GM23338 (cell line): Measurements from ENCODE around the gene ABCA4. TPM values are rescaled to one million over a fixed set of nuclear protein-coding genes. Genes with fewer than 3 reads are reported as not detected.

Source experiments
- ATAC-seq: fragments of 200-7000 bp; cut with Tn5 transposase; 3 replicates; pipeline ENCODE4 v1.9.1; 2020
- DNase-seq: peaks from one replicate; pipeline ENCODE4 v3.0.0-alpha.2; 2015; ENCODE audit warnings: low spot score
- H2AFZ ChIP-seq: fragments of 200-600 bp; sonication (generic); 2 replicates; pipeline ENCODE4 v1.8.0; 2016; ENCODE audit warnings: antibody characterized with exemption, mild to moderate bottlenecking, moderate library complexity
- H3F3A ChIP-seq: fragments of 200-600 bp; sonication (generic); replicated peaks from 2 replicates; pipeline ENCODE4 v1.8.0; 2017; ENCODE audit warnings: antibody characterized with exemption, mixed run types, low read depth
- H3K27ac ChIP-seq: fragments of 200-600 bp; sonication (generic); 2 replicates; pipeline ENCODE4 v1.6.1; 2016; ENCODE audit warnings: low read depth
- H3K27me3 ChIP-seq: fragments of 200-600 bp; sonication (generic); 2 replicates; pipeline ENCODE4 v1.8.0; 2016; ENCODE audit warnings: mild to moderate bottlenecking, mixed run types, moderate library complexity; ENCODE audit not compliant: insufficient read depth
- H3K36me3 ChIP-seq: fragments of 200-600 bp; sonication (generic); 2 replicates; pipeline ENCODE4 v1.8.0; 2016; ENCODE audit warnings: mild to moderate bottlenecking; ENCODE audit not compliant: insufficient read depth
- H3K4me1 ChIP-seq: fragments of 200-600 bp; sonication (generic); 2 replicates; pipeline ENCODE4 v1.8.0; 2016; ENCODE audit warnings: mild to moderate bottlenecking, moderate library complexity; ENCODE audit not compliant: insufficient read depth
- H3K4me2 ChIP-seq: fragments of 200-600 bp; sonication (generic); 2 replicates; pipeline ENCODE4 v1.7.1; 2017; ENCODE audit warnings: mixed run types
- H3K4me3 ChIP-seq: fragments of 200-600 bp; sonication (generic); 2 replicates; pipeline ENCODE4 v1.6.1; 2016; ENCODE audit warnings: mixed run types
- H3K79me2 ChIP-seq: fragments of 200-600 bp; sonication (generic); replicated peaks from 2 replicates; pipeline ENCODE4 v1.8.0; 2017; ENCODE audit warnings: mild to moderate bottlenecking; ENCODE audit not compliant: insufficient read depth
- H3K9me2 ChIP-seq: fragments of 200-600 bp; sonication (generic); 2 replicates; pipeline ENCODE4 v1.8.0; 2017; ENCODE audit not compliant: insufficient read depth
- H4K20me1 ChIP-seq: fragments of 200-600 bp; sonication (generic); replicated peaks from 2 replicates; pipeline ENCODE4 v1.8.0; 2017; ENCODE audit warnings: mild to moderate bottlenecking; ENCODE audit not compliant: insufficient read depth
- H3K27ac Mint-ChIP-seq: 2 replicates; pipeline ENCODE4 v1.8.0; 2020; ENCODE audit warnings: inconsistent platforms, mild to moderate bottlenecking, moderate library complexity, mixed read lengths
- H3K27me3 Mint-ChIP-seq: 3 replicates; pipeline ENCODE4 v1.8.0; 2022; ENCODE audit warnings: low read depth, mild to moderate bottlenecking, moderate library complexity, mixed read lengths, inconsistent platforms; ENCODE audit not compliant: insufficient read depth, poor library complexity
- H3K36me3 Mint-ChIP-seq: 3 replicates; pipeline ENCODE4 v1.8.0; 2021; ENCODE audit warnings: low read depth, mild to moderate bottlenecking, inconsistent platforms, moderate library complexity, mixed read lengths
- H3K4me1 Mint-ChIP-seq: 3 replicates; pipeline ENCODE4 v1.8.0; 2020; ENCODE audit warnings: mild to moderate bottlenecking, inconsistent platforms, mixed read lengths
- H3K4me3 Mint-ChIP-seq: 3 replicates; pipeline ENCODE4 v1.8.0; 2021; ENCODE audit warnings: moderate library complexity, mild to moderate bottlenecking, inconsistent platforms, mixed read lengths
- H3K9me3 Mint-ChIP-seq: 3 replicates; pipeline ENCODE4 v1.8.0; 2020; ENCODE audit warnings: moderate library complexity, mild to moderate bottlenecking, inconsistent platforms, mixed read lengths
- CREB1 ChIP-seq: fragments of 250-450 bp; sonication (Bioruptor Pico); IDR thresholded peaks from 2 replicates; pipeline ENCODE4 v1.5.0; 2020; ENCODE audit warnings: low read depth, mild to moderate bottlenecking, moderate library complexity
- EZH2 ChIP-seq: fragments of 200-600 bp; sonication (generic); IDR thresholded peaks from one replicate; pipeline ENCODE4 v1.8.0; 2017; ENCODE audit warnings: antibody characterized with exemption, mild to moderate bottlenecking, low read depth; ENCODE audit not compliant: unreplicated experiment
- EZH2phosphoT487 ChIP-seq: fragments of 200-600 bp; sonication (generic); IDR thresholded peaks from one replicate; pipeline ENCODE4 v1.8.1; 2018; ENCODE audit warnings: antibody characterized with exemption; ENCODE audit not compliant: unreplicated experiment
- NANOG ChIP-seq: IDR thresholded peaks from 2 replicates; pipeline ENCODE4 v1.6.1; 2016; ENCODE audit warnings: antibody characterized with exemption, borderline replicate concordance
- POLR2AphosphoS5 ChIP-seq: IDR thresholded peaks from 2 replicates; pipeline ENCODE4 v1.6.1; 2016; ENCODE audit warnings: antibody characterized with exemption, low read depth
- STAT1 ChIP-seq: IDR thresholded peaks from one replicate; pipeline ENCODE4 v1.6.1; 2016; ENCODE audit warnings: antibody characterized with exemption; ENCODE audit not compliant: unreplicated experiment
- ZNF114 ChIP-seq: fragments of 250-450 bp; sonication (Bioruptor Pico); IDR thresholded peaks from 2 replicates; pipeline ENCODE4 v1.5.0; 2020; ENCODE audit warnings: mild to moderate bottlenecking, moderate library complexity
- ZNF331 ChIP-seq: fragments of 250-450 bp; sonication (Bioruptor Pico); IDR thresholded peaks from 2 replicates; pipeline ENCODE4 v1.5.0; 2020; ENCODE audit warnings: low read depth, mild to moderate bottlenecking, moderate library complexity
- ZNF462 ChIP-seq: fragments of 250-450 bp; sonication (Bioruptor Pico); IDR thresholded peaks from 2 replicates; pipeline ENCODE4 v1.5.0; 2020; ENCODE audit warnings: mild to moderate bottlenecking, moderate library complexity
- polyA plus RNA-seq: library from polyadenylated mRNA; unstranded; fragments of >200 nt; fragmentation: Nextera tagmentation; extraction: Ambion mirVana; gene quantifications from 2 replicates; pipeline ENCODE4 v1.2.1, GENCODE V29; 2016
- total RNA-seq: library from RNA; depleted of rRNA; stranded (reverse); fragments of >200 nt; shearing (Covaris generic); gene quantifications from 2 replicates; pipeline ENCODE4 v1.2.3, GENCODE V29; 2014
- TF ChIP-seq, protein P1 (sequence below), 2 experiments: fragments of 200-600 bp in 1 of 2; sonication (generic) in 1 of 2; conservative IDR thresholded peaks; 2 replicates each; pipeline versions ENCODE4 v1.5.1 to v1.6.1; 2016 to 2017; ENCODE audit warnings: antibody characterized with exemption in 2 of 2, low read depth in 2 of 2, mild to moderate bottlenecking in 2 of 2, moderate library complexity in 1 of 2
- TF ChIP-seq, protein P2 (sequence below): IDR thresholded peaks from one replicate; pipeline ENCODE4 v1.6.1; 2018; ENCODE audit warnings: antibody characterized with exemption; ENCODE audit not compliant: unreplicated experiment
- TF ChIP-seq, protein P3 (sequence below): IDR thresholded peaks from 2 replicates; pipeline ENCODE4 v1.6.1; 2016; ENCODE audit warnings: antibody characterized with exemption

Gene ABCA4
- total and polyA plus RNA-seq, 2 experiments from 2014 or later: not detected

DNA sequence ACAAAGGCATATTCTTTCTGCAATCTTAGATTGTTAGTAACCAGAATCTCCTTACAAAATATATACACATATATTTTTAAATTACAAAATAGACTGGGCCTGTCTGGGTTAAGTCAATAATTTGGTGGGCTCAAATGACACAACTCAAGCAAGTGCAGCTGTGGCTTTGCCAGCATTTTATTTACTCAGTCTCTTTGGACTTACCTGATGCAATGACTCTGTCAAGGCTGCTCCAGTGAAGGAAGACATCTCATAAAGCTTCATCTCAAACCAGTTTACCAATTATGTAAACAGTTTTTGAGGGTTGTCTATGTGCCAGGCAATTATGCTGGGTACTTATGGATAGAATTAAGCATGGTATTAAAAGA is 22.8 kb upstream of the ABCA4 start:
- Histone ChIP-seq H3K4me2 (no peak overlapping the region), H3K4me3 (no peak overlapping the region), H3K79me2 (no peaks in the 10 kb centered on the region), H3K27me3 (no peaks in the 10 kb centered on the region), H3K27ac (no peak overlapping the region), H4K20me1 (no peaks in the 10 kb centered on the region), H3K4me1 (peaks cover 2% of the 10 kb centered on the region), H3K36me3 (no peaks in the 10 kb centered on the region), H2AFZ (no peak overlapping the region), H3K9me2 (no peaks in the 10 kb centered on the region), H3F3A (no peaks in the 10 kb centered on the region)
- Mint-ChIP-seq H3K4me1 (peaks cover 15% of the 10 kb centered on the region), H3K4me3 (no peak overlapping the region), H3K27me3 (no peaks in the 10 kb centered on the region), H3K9me3 (no peaks in the 10 kb centered on the region), H3K27ac (no peak overlapping the region), H3K36me3 (no peaks in the 10 kb centered on the region)
- no peak for DNase-seq
- TF ChIP-seq, protein P1, sequence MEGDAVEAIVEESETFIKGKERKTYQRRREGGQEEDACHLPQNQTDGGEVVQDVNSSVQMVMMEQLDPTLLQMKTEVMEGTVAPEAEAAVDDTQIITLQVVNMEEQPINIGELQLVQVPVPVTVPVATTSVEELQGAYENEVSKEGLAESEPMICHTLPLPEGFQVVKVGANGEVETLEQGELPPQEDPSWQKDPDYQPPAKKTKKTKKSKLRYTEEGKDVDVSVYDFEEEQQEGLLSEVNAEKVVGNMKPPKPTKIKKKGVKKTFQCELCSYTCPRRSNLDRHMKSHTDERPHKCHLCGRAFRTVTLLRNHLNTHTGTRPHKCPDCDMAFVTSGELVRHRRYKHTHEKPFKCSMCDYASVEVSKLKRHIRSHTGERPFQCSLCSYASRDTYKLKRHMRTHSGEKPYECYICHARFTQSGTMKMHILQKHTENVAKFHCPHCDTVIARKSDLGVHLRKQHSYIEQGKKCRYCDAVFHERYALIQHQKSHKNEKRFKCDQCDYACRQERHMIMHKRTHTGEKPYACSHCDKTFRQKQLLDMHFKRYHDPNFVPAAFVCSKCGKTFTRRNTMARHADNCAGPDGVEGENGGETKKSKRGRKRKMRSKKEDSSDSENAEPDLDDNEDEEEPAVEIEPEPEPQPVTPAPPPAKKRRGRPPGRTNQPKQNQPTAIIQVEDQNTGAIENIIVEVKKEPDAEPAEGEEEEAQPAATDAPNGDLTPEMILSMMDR (conservative IDR thresholded peaks at IDR 0.05; ENCODE audit: low read depth in 2 of 2): no peak
- TF ChIP-seq EZH2phosphoT487 (no peak), ZNF114 (CRISPR knock-in tag) (no peak), ZNF331 (CRISPR knock-in tag) (no peak), NANOG (no peak), POLR2AphosphoS5 (no peak), CREB1 (no peak), STAT1 (no peak), ZNF462 (CRISPR knock-in tag) (no peak), EZH2 (no peak)
- TF ChIP-seq, protein P2, sequence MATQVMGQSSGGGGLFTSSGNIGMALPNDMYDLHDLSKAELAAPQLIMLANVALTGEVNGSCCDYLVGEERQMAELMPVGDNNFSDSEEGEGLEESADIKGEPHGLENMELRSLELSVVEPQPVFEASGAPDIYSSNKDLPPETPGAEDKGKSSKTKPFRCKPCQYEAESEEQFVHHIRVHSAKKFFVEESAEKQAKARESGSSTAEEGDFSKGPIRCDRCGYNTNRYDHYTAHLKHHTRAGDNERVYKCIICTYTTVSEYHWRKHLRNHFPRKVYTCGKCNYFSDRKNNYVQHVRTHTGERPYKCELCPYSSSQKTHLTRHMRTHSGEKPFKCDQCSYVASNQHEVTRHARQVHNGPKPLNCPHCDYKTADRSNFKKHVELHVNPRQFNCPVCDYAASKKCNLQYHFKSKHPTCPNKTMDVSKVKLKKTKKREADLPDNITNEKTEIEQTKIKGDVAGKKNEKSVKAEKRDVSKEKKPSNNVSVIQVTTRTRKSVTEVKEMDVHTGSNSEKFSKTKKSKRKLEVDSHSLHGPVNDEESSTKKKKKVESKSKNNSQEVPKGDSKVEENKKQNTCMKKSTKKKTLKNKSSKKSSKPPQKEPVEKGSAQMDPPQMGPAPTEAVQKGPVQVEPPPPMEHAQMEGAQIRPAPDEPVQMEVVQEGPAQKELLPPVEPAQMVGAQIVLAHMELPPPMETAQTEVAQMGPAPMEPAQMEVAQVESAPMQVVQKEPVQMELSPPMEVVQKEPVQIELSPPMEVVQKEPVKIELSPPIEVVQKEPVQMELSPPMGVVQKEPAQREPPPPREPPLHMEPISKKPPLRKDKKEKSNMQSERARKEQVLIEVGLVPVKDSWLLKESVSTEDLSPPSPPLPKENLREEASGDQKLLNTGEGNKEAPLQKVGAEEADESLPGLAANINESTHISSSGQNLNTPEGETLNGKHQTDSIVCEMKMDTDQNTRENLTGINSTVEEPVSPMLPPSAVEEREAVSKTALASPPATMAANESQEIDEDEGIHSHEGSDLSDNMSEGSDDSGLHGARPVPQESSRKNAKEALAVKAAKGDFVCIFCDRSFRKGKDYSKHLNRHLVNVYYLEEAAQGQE: no peak
- TF ChIP-seq, protein P3, sequence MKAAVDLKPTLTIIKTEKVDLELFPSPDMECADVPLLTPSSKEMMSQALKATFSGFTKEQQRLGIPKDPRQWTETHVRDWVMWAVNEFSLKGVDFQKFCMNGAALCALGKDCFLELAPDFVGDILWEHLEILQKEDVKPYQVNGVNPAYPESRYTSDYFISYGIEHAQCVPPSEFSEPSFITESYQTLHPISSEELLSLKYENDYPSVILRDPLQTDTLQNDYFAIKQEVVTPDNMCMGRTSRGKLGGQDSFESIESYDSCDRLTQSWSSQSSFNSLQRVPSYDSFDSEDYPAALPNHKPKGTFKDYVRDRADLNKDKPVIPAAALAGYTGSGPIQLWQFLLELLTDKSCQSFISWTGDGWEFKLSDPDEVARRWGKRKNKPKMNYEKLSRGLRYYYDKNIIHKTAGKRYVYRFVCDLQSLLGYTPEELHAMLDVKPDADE: no peak
- no peak for ATAC-seq
